HCT116 (cell line): ENCODE data around the gene GPRC5D. TPM values are rescaled to one million over a fixed set of nuclear protein-coding genes. Genes with fewer than 3 reads are reported as not detected.

Experiments
- ATAC-seq: fragments of 200-7000 bp; cut with Tn5 transposase; 2 replicates; pipeline ENCODE4 v1.9.1; 2020; ENCODE audit warnings: mild to moderate bottlenecking, moderate library complexity
- BruUV-seq: library from RNA; stranded (reverse); fragments of 400-500 nt; replicated peaks from 2 replicates; lab custom pipeline; 2021; lab: Mats Ljungman, UMichigan
- CTCF ChIA-PET: fragments of 300-600 bp; sonication (Branson Sonifier 250); formaldehyde crosslinking; loops from one replicate; lab custom pipeline; 2021; ENCODE audit warnings: antibody characterized with exemption; lab: Charles Lee
- POLR2A ChIA-PET: fragments of 300-600, 350-600 bp; sonication (Branson Sonifier 250); formaldehyde crosslinking; loops from one replicate; lab custom pipeline; 2021; ENCODE audit warnings: antibody characterized with exemption; lab: Charles Lee
- RAD21 ChIA-PET, 2 experiments: fragments of 300-600 bp; sonication (Branson Sonifier 250); formaldehyde crosslinking; loops; one replicate each; lab custom pipeline; 2023; ENCODE audit warnings: low total read pairs in 2 of 2; ENCODE audit not compliant: uncharacterized antibody in 2 of 2, unreplicated experiment in 2 of 2, low non-redundant PET in 1 of 2; lab: Charles Lee
- DNase-seq: peaks from one replicate; pipeline ENCODE4 v3.0.0-alpha.2; 2010; ENCODE audit warnings: low read depth, low spot score
- H2AFZ ChIP-seq: fragments of 200-600 bp; shearing (Covaris generic), sonication (generic); 2 replicates; pipeline ENCODE4 v1.6.1; 2017; ENCODE audit warnings: low read depth, mixed run types, mixed read lengths, antibody characterized with exemption, low read length; ENCODE audit not compliant: poor library complexity, severe bottlenecking
- H3K27ac ChIP-seq: 2 replicates; pipeline ENCODE4 v1.5.1; 2012; ENCODE audit warnings: low read depth, low read length
- H3K27me3 ChIP-seq: fragments of 200-600 bp; sonication (generic); 2 replicates; pipeline ENCODE4 v1.6.1; 2016; ENCODE audit warnings: mixed run types, low read length, mixed read lengths; ENCODE audit not compliant: insufficient read depth
- H3K36me3 ChIP-seq, 2 experiments: fragments of 200-500 bp in 1 of 2; fragments of 200-600 bp in 1 of 2; sonication (Bioruptor generic) in 1 of 2; sonication (generic) in 1 of 2; 2 replicates each; pipeline versions ENCODE4 v1.5.1 to v1.6.1; 2014 to 2016; ENCODE audit warnings: low read length in 2 of 2, inconsistent platforms in 1 of 2, mixed read lengths in 1 of 2, mixed run types in 1 of 2; ENCODE audit not compliant: insufficient read depth in 2 of 2, control insufficient read depth in 1 of 2
- H3K4me1 ChIP-seq, 2 experiments: fragments of 200-600 bp in 1 of 2; sonication (generic) in 1 of 2; 2 replicates each; pipeline versions ENCODE4 v1.5.1 to v1.6.1; 2012 to 2017; ENCODE audit warnings: low read length in 2 of 2, inconsistent platforms in 1 of 2, mild to moderate bottlenecking in 1 of 2, mixed read lengths in 1 of 2, mixed run types in 1 of 2, moderate library complexity in 1 of 2; ENCODE audit not compliant: insufficient read depth in 2 of 2, control insufficient read depth in 1 of 2
- H3K4me2 ChIP-seq: fragments of 200-600 bp; sonication (generic); 2 replicates; pipeline ENCODE4 v1.6.1; 2017; ENCODE audit warnings: mixed run types, low read length, mixed read lengths
- H3K4me3 ChIP-seq, 2 experiments: fragments of 200-600 bp in 1 of 2; sonication (generic) in 1 of 2; replicated peaks in 1 of 2; 2 replicates each; pipeline ENCODE4 v1.5.1; 2011 to 2016; ENCODE audit warnings: low read length in 2 of 2, control low read depth in 1 of 2, low read depth in 1 of 2, mild to moderate bottlenecking in 1 of 2, mixed read lengths in 1 of 2, mixed run types in 1 of 2
- H3K79me2 ChIP-seq: fragments of 200-600 bp; sonication (generic); 2 replicates; pipeline ENCODE4 v1.6.1; 2017; ENCODE audit warnings: mild to moderate bottlenecking, mixed run types, low read length, moderate library complexity, mixed read lengths; ENCODE audit not compliant: insufficient read depth
- H3K9ac ChIP-seq: fragments of 200-600 bp; sonication (generic); 2 replicates; pipeline ENCODE4 v1.6.1; 2016; ENCODE audit warnings: low read length, mixed read lengths
- H3K9me2 ChIP-seq: fragments of 200-600 bp; sonication (generic), shearing (Covaris generic); 2 replicates; pipeline ENCODE4 v1.6.1; 2017; ENCODE audit warnings: mixed run types, mild to moderate bottlenecking, moderate library complexity; ENCODE audit not compliant: insufficient read depth
- H3K9me3 ChIP-seq, 2 experiments: fragments of 200-500 bp in 1 of 2; fragments of 200-600 bp in 1 of 2; sonication (Bioruptor generic) in 1 of 2; sonication (generic) in 1 of 2; 2 replicates each; pipeline ENCODE4 v1.6.1; 2014 to 2017; ENCODE audit warnings: low read length in 2 of 2, mixed read lengths in 2 of 2, inconsistent platforms in 1 of 2, low read depth in 1 of 2, mild to moderate bottlenecking in 1 of 2, mixed run types in 1 of 2, moderate library complexity in 1 of 2; ENCODE audit not compliant: control insufficient read depth in 1 of 2, insufficient read depth in 1 of 2
- H4K20me1 ChIP-seq: fragments of 200-600 bp; sonication (generic), shearing (Covaris generic); 2 replicates; pipeline ENCODE4 v1.6.1; 2017; ENCODE audit warnings: mixed run types, mild to moderate bottlenecking, moderate library complexity; ENCODE audit not compliant: insufficient read depth
- CTCF ChIP-seq, 3 experiments: fragments of 200-600 bp in 1 of 3; sonication (generic) in 1 of 3; IDR thresholded peaks in 2 of 3; conservative IDR thresholded peaks in 1 of 3; 2 replicates each; pipeline ENCODE4 v1.5.1; 2012 to 2017; ENCODE audit warnings: low read depth in 2 of 3, low read length in 2 of 3, antibody characterized with exemption in 1 of 3, borderline replicate concordance in 1 of 3, control low read depth in 1 of 3, mild to moderate bottlenecking in 1 of 3, mixed read lengths in 1 of 3, mixed run types in 1 of 3, moderate library complexity in 1 of 3; ENCODE audit not compliant: insufficient read depth in 1 of 3
- EGR1 ChIP-seq: IDR thresholded peaks from 2 replicates; pipeline ENCODE4 v1.6.1; 2012; ENCODE audit warnings: low read depth
- EZH2phosphoT487 ChIP-seq: fragments of 200-600 bp; IDR thresholded peaks from 2 replicates; pipeline ENCODE4 v1.6.1; 2018; ENCODE audit warnings: antibody characterized with exemption, borderline replicate concordance
- MAX ChIP-seq: IDR thresholded peaks from 2 replicates; pipeline ENCODE4 v1.6.1; 2012
- RAD21 ChIP-seq: IDR thresholded peaks from 2 replicates; pipeline ENCODE4 v1.6.1; 2012; ENCODE audit warnings: low read depth, mild to moderate bottlenecking
- SP1 ChIP-seq: IDR thresholded peaks from 2 replicates; pipeline ENCODE4 v1.6.1; 2012; ENCODE audit warnings: low read depth
- SRF ChIP-seq: IDR thresholded peaks from 2 replicates; pipeline ENCODE4 v1.6.1; 2012; ENCODE audit warnings: low read depth
- intact Hi-C: fragments of 100-400 bp; cut with micrococcal nuclease; formaldehyde crosslinking; loops from 2 replicates; pipeline ENCODE4 v1.10.0; 2022
- total RNA-seq: library from RNA; stranded (reverse); gene quantifications from one replicate; pipeline ENCODE4 v1.2.1, GENCODE V29; 2021; ENCODE audit not compliant: unreplicated experiment

The GPRC5D gene
- total RNA-seq, 1 experiment from 2014 or later = not detected

- ChIA-PET RAD21 (interaction anchor here (0.6 to 1.1 kb wide), 3 partner anchors 226 to 249 kb away, joined by 3 to 6 read pairs (median 5); no protein-coding TSS in a partner anchor), POLR2A (no interaction called here), CTCF (interaction anchor here (0.8 to 2.2 kb wide), 16 partner anchors 9 to 1181 kb away, joined by 3 to 16 read pairs (median 4); no protein-coding TSS in a partner anchor)
- H3K79me2 ChIP-seq = no peaks in the 10 kb centered on the region
- no peak overlapping the region for H3K4me2 ChIP-seq
- H3K9ac ChIP-seq = no peak overlapping the region
- no peaks in the 10 kb centered on the region for H4K20me1 ChIP-seq
- no peak overlapping the region for H2AFZ ChIP-seq
- intact Hi-C loops = loop anchor here (2.0 to 10.0 kb wide), 2 partner anchors 171 to 225 kb away; partner anchors contain the start of gene DDX47
- peak; percentile 37 to 76 (median 73); a peak in 5 of 6 replicates for TF ChIP-seq CTCF (IDR thresholded peaks at IDR 0.05 in 2 of 3, conservative IDR thresholded peaks at IDR 0.05 in 1 of 3; ENCODE audit: borderline replicate concordance in 1 of 3, insufficient read depth in 1 of 3, low read depth in 2 of 3, low read length in 2 of 3)
- no peak for TF ChIP-seq EZH2phosphoT487
- no peak for TF ChIP-seq MAX
- no peak for TF ChIP-seq EGR1
- TF ChIP-seq SP1 = no peak
- TF ChIP-seq SRF = no peak
- peak; percentile 56 for TF ChIP-seq RAD21
- no peaks in the 10 kb centered on the region for H3K9me2 ChIP-seq
- H3K4me1 ChIP-seq = no peaks in the 10 kb centered on the region
- no peak overlapping the region for H3K4me3 ChIP-seq
- no peak overlapping the region for H3K27ac ChIP-seq
- DNase-seq = peak; percentile 13
- BruUV-seq = no TSS peak
- H3K27me3 ChIP-seq = no peaks in the 10 kb centered on the region
- H3K9me3 ChIP-seq = no peaks in the 10 kb centered on the region
- ATAC-seq = peak; percentile 88
- H3K36me3 ChIP-seq = peaks cover 15 to 16% of the 10 kb centered on the region in 2 experiments; a peak in 3 of 4 replicates
Measured at GRCh38 chr12:12985817-12986408, 33.9 kb upstream of the GPRC5D start.
